HG03280 (cell line): ENCODE data around the gene SRGAP1.
A peak's percentile ranks its signal among the peaks of the same experiment; 100 is the strongest.
"Not testable (repeated sequence)": the region's sequence is repeated elsewhere in the genome, so short reads cannot be mapped to it uniquely, and the experiment has no call there.

Source experiments
- ATAC-seq: cut with Tn5 transposase; IDR thresholded peaks from one replicate; pipeline ENCODE4 v1.9.1; 2021; ENCODE audit warnings: mild to moderate bottlenecking, moderate library complexity; ENCODE audit not compliant: unreplicated experiment

SRGAP1 gene

DNA sequence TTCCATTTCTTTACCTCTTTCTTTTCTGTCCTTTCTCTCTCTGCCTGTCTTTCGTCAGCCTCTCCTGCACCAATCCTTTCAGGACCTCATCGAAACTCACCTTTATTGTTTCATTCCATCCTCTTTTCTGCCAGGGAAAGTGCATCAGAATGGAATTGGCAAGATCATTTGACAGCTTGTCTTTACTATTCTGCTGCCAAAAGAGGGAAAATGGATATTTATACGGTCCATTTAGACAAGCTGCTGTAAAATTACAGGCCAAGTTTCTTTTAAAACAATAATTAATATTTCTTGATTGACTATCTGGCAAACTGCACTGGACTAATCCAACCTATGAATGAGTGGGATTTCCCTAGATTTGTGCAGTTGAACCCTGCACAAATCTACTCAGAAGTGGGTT lies 7.6 kb upstream of the SRGAP1 start:
- ATAC-seq: no peak

DNA sequence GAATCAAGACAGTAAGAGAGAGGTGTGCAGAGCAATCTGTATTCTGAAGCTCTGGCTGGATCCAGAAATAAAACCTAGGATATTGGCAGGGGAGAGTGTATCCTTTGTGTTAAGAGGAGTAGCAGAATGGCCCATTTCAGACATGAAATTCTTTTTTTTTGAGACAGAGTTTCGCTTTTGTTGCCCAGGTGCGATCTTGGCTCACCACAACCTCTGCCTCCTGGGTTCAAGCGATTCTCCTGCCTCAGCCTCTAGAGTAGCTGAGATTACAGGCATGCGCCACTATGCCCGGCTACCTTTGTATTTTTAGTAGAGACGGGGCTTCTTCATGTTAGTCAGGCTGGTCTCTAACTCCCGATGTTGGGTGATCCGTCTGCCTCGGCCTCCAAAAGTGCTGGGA lies 6.1 kb upstream of the SRGAP1 start:
- no peak for ATAC-seq

DNA sequence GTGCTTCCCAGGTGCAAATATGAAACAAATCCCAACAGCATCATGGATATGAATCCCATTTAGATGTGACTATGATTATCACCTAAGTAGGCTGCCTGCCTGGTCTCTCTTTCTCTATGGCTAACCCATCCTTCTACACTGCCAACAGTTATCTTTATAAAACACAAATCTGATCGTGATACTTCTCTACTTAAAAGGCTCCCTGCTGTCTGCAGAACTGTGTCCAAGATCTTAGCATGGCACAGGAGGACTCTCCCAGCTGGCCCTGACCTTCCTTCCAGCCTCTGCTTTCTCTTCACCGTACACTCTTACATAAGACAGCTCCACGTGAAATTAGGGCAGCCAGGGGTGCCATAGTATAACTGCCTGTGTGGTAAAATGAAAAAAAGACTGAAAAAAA lies 3.5 kb upstream of the SRGAP1 start:
- ATAC-seq: no peak

DNA sequence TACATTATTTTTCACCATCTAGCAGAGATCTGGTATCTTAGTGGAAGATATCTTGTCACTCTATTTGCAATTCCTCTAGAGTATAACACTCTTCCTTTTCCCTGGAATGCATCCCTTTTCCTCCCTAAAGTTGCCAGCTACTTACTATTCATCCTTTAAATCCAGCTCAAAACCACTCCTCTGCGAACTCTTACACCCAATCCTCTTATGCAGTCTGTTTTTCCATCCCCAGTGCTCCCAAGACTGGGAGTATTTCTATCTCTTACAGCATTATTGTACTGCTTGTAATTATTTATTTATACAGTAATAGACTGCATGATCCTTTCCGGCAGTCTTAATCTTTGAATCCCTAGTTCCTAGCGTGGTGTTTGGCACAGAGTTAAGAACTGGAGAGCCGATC lies 2.9 kb upstream of the SRGAP1 start:
- no peak for ATAC-seq

DNA sequence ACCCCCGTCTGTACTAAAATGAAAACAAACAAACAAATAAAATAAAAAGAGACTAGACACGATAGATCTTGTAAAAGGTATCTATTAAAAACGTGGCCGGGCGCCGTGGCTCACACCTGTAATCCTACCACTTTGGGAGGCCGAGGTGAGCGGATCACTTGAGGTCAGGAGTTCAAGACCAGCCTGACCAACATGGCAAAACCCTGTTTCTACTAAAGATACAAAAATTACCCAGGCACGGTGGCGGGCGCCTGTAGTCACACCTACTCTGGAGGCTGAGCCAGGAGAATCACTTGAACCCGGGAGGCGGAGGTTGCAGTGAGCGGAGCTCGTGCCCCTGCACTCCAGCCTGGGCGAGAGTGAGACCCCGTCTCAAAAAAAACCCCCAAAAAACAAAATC lies 1.8 kb upstream of the SRGAP1 start:
- ATAC-seq: not testable (repeated sequence)

DNA sequence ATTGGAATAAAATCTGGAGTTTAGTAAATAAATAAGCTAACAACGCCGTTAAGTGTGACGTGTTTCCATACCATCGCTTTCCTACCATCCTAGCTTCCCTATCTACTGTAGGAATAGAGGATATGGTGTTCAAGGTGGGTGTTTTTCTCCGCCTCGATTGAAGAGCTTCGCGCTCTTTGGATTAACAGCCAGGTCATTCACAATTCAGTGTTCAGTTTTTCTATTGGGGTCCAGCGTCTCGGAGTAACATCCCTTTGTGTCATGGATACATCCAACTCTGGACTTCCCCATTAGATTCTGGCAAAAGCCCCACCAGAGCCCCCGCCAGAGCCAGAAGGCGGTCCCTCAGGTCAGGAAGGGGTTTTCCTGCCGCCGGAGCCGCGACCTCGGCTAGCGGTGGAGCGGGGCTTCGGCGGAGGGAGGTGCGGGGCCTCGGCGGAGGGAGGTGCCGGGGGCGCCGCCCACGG lies 1.2 kb upstream of the SRGAP1 start:
- ATAC-seq: no peak

DNA sequence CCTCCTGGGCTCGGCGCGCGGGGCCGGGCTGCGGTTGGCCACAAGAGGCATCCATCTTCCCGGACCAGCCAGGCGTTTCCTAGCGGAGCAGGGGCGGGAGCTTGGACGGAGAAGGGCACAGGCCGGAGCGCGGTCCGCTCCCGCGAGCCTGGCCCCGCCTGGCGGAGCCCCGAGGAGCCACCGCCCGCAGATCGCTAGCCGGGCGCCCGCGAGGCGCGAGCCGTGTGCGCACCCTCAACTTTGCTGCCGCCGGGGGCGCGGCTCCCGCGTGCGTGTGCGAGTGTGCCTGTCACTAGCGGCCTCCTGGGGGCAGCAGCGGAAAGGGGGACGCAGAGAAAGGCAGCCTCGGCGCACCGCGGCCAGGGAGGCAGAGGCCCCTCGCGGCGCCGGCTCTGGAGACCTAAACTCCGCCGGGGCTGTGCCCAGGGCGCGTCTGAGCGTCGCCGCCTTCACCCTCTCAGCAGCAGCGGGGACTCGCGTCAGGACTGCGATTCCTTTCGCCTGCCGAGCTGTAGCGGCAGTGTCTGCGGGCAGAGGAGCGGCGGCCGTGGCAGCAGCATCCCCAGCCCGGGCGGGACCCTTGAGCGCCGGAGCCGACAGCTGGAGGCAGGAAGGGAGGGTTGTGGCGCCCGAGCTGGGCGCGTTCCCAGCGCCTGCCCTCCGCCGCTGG lies 644 bp upstream of the SRGAP1 start:
- peak; percentile 97 for ATAC-seq

DNA sequence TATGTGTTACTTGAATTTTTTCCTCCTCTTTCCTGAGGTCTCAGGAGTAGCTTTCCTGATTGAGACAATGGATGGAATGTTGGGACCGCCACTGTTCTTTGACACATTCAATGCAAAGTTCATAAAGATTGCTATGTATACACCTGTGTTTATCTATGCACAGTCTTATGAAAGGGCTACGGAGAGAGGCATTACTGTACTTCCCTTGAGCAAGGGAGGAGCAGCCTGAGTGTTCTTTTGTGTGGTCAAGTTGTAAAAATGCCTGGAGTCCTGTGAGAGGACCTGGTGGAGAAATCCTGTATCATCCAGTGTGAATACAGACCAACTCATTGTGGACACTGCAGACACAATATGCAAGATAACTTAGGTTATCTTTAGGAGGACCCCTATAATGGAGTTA lies 1.2 kb downstream of the SRGAP1 start:
- no peak for ATAC-seq

DNA sequence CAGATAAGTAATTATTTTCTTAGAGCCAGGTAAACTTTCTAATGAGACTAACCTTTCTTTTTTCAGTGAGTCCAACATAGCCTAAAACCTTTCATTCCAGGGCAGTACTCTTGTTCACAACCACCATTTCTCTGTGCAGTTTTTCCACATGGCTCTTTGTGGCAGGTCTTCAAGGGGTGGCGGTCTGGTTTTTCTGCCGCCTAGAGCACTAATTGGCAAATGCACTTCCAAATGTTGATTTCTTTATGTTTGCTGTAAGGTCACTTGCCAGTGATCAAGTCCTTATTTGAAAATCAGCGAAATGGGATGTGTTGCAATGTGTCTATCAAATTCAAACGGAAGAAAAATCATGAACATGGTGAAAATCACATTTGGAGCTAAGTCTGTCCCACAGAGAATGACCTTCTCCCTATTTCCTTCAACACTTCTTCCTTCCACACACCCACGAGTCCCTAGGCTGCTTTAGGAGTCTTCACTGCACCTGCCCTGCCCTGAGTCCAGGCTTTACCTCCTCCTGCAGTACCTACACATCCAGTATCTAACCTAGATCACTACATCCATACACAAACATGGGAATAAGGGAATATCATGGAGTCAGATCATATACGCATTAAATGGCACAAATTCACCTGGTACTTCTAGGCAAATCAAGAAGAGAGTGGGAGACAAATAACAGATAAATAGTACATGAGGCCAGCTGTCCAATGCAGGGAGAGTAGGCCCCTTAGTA lies 1.9 kb downstream of the SRGAP1 start:
- no peak for ATAC-seq

DNA sequence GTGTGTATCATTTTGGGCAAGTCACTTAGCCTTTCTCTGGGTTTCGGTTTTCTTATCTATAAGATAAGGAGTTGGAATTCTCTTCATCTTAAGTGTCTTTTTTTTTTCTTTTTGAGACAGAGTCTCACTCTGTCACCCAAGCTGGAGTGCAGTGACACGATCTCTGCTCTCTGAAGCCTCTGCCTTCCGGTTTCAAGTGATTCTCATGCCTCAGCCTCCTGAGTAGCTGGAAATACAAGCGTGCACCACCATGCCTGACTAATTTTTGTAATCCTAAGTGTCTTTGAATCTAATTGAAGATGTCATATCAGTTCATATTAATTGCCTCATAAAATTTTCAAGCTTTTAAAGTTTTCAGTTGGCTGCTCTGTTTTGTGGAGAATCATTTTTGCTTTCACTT lies 4.0 kb downstream of the SRGAP1 start:
- no peak for ATAC-seq

DNA sequence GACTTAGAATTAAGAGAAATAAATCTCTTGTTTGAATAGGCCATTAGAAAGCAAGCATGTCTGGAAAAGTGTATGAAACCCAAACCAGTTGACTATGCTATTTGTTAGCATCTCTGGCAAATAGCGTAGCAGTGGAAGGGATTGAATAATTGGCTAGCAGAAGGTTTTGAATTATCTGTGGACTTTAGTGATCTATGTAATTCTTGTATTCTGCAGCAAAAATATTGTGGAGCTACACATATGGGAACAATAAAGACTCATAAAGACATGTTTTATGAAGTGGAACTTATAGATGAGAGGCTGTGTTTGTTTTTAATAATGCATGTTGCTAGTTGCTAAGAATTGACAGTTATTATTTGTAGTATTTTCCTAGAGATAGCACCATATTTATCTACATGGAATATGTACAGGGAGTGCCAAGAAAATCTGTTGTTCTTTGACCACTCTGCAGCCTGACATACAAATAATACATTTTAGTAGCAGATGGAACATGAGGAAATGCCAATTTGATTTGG lies 4.7 kb downstream of the SRGAP1 start:
- ATAC-seq: no peak

DNA sequence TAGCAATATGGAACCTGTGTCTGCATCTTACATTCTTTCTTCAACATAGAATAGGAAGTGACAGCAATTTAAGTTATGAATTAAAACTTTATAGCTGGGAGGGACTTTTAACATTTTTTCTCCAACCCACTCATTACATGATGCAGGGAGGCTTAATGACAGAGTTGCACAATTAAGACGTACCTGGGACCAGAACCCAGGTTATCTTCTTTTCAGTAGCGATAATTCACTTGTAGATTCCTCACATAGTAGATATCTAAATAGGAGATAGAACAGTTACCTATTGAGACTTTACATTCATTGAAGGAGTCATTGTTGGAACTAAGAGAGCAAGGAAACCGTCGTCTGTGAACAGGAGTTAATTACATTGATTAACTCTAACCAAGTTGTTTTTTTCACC lies 5.1 kb downstream of the SRGAP1 start:
- no peak for ATAC-seq

DNA sequence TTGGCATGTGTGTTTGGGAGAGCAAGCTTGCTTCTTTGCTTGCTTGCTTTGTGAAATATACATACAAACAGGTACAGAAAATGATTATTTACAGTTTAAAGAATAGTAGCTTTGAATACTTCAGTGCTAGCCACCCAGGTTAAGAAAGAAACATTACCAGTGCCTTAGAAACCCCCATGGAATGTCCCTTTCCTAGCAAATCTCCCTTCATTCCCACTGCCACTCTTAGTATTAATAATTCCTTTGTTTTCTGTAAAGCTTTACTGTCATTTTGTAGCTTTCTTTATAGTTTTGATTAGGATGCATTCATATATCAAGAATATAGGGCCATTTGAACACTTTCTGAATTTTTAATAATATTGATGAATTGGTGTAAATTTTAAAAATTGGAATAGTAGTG lies 9.5 kb downstream of the SRGAP1 start:
- no peak for ATAC-seq

DNA sequence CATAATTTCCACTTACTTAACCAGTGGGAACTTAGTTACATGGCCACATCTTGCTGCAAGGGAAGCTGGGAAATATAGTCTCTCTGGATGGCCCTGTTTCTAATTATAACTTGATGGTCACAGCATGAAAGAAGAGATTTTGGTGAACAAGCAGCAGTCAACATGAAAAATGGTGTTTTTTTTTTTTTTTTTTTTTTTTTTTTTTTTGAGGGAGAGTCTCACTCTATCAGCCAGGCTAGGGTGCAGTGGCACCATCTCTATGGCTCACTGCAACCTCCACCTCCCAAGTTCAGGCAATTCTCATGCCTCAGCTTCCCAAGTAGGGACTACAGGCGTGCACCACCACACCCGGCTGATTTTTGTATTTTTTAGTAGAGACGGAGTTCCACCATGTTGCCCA lies 10.8 kb downstream of the SRGAP1 start:
- no peak for ATAC-seq

DNA sequence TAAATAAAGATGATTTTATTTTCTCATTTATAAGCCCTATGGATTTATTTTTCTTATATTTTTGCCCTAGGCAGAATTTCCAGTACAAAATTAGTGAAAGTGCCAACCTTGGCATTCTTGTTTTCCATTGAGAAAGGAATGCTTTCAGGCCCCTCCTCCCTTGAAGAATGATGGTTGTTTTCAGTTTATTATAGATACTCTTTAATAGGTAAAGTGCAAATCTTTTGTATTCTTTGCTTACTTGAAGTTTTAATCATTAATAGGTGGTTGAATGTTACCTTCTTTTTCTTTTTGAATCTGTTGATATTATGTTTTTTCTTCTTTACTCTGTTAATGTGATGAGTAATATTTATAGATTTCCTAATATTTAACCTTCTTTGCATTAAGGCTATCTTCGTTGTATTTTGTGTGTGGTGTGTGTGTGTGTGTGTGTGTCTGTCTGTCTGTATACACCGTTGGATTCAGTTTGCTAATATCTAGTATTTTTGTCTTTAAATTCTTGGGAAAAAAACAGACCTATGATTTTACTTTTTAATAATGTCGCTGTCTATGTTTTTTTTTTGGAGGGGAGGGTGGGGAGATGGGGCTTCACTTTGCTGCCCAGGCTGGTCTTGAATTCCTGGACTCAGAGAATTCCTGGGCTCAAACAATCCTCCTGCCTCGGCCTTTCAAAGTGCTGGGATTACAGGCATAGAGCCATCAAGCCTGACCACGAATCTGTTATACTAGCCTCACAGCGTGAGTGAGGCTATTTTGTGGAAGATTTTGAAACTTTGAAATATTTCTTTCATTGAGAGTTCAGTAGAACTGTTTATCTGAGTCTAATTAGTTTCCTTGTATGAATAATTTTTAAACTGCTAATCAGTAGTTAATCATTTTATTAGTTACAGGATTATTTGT lies 13.5 kb downstream of the SRGAP1 start:
- no peak for ATAC-seq

DNA sequence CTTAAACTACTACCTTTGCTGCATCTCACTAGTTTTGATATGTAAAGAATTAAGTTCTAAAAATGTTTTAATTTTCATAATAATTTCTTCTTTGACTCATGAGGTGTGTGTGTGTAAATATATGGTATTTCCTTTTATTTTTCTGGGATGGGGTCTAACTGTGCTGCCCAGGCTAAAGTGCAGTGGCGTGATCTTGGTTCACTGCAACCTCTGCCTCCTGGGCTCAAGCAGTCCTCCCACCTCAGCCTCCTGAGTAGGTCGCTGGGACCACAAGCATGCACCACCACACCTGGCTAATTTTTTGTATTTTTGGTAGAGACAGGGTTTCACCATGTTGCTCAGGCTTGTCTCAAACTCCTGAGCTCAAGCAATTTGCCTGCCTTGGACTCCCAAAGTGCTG lies 15.4 kb downstream of the SRGAP1 start:
- not testable (repeated sequence) for ATAC-seq

DNA sequence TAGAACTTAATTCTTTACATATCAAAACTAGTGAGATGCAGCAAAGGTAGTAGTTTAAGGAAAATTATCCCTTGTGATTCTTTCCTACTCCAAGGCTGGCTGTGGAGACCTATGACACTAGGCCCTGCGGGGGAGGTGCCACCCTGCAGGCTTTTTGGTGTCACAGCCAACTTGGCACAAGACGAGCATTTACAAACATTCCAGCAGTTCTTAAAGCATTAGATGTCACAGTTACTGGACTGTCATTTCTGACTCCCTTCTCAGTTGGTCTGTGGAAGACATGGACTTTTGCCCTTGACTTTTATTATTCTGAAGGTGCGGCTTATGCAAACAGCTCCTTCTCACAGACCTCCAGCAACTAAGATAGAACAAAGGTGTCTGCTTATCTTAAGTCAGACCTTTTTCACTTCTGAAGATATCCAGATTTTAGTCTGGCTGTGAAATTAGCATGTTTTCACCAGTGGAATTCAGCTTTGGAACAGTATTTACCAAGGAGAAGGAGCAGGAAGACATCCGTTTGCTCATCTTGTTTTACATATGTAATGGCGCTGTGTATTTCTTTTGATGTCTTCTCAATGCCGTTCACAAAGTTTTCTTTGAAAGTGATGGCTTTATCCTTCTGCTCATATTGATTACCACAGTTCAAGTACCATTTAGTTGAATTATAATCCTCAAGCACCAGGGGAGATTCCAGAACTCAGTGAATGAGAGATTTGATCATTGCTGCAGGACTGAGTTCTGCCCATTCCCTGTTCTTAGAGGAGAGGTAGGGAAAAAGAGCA lies 17.9 kb downstream of the SRGAP1 start:
- no peak for ATAC-seq

DNA sequence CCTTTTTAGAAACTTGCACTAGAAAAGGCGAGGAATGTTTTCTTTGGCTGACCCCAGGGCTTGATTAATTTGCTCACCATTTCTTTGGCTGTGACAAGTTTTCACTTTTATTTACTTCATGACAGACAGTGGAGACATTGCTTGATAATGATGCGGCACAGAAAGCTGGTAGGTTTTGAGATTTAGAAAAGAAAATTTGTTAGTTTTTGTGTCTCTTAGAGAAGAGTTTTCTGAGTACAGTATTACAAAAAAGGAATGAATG lies 18.4 kb downstream of the SRGAP1 start:
- no peak for ATAC-seq

DNA sequence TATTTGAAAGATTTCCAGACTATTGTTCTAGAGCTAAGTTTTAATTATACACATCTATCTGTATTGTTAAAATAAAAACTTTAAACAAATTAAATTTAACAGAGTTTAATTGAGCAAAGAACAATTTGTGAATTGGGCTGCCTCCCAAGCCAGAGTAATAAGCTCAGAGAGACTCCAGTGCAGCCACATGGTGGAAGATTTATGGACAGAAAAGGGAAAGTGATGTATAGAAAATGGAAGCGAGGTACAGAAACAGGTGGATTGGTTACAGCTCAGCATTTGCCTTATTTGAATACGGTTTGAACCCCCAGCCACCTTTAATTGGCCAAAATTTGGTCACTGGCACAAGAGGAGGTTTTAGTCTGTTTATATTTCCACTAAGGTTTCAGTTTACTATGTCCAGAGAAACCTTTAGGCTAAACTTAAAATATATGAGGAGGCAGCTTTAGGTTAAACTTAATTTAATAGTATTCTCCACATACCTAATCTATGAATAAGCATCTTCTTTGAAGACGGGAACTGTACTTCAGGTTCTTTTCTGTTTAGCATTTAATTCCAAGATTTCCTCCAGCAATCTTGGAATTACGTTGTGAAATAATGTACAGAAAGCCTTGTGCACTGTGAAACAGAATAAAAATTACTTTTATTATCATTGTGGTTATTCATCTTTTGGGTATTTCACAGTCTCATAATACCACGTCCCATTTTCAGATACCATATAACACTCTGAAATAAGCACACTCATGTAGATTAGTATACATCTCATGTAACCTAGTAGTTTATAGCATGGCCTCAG lies 19.4 kb downstream of the SRGAP1 start:
- no peak for ATAC-seq

DNA sequence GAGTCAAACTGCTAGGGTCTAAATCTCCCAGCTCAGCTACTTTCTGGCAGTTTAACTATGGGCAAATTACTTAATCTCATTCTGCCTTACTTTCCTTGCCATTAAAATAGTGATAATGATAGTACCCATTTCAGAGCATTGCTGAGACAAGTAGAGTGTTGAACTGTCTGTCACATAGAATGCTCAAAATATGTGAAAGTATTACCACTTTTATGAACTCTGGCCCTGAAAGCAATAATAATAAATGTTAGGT lies 19.9 kb downstream of the SRGAP1 start:
- ATAC-seq: no peak
